Frontal cortex (tissue), 4 donors: Measurements from ENCODE around the gene ADAT2. TPM values are rescaled to one million over a fixed set of nuclear protein-coding genes. Genes with fewer than 3 reads are reported as not detected.
"Not testable (repeated sequence)": the region's sequence is repeated elsewhere in the genome, so short reads cannot be mapped to it uniquely, and the experiment has no call there.

Experiments
- DNase-seq, 2 donors: peaks; one replicate each; pipeline ENCODE4 v3.0.0; 2012; ENCODE audit warnings: low spot score in 2 of 2
- FAIRE-seq: peaks from 2 replicates; lab custom pipeline; 2012; peaks lifted over from hg19 to GRCh38; lab: Jason Lieb, UNC
- total RNA-seq: library from RNA; depleted of rRNA; stranded (reverse); fragments of >200 nt; gene quantifications from one replicate; pipeline ENCODE4 v1.2.3, GENCODE V29; 2014
- donor health status: control.
- donor health status: control.
- donor health status: control.

The ADAT2 gene
- total RNA-seq: 4.5 TPM

- no peak for FAIRE-seq
Measured at GRCh38 chr6:143450453-143451371, at the start of gene ADAT2, which contains the start of gene PEX3. Gene ADAT2 (minus strand): TSS chr6:143450695. CDS start chr6:143450658, 37 bp downstream. Gene PEX3 (plus strand): TSS chr6:143450805. CDS start chr6:143451043, 238 bp downstream.

DNA sequence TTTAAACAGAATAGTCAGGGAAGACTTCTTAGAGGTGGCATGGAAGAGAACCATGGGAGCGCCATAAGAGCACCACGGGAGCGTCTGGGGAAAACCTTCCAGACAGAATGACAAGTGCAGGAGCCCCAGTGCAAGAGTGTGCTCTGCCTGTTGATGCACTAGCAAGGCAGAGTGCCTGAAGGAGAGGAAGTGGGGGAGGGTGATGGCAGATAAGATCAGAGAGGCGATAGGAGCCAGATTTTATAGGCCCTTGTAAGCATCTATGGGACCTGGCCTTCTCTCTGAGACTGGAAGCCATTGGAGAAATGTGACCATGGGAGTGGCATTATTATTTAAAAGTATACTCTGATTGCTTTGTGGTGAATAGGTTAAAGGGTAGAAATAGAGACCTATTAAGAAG, 47.9 kb upstream of the ADAT2 start:
- DNase-seq: no peak
- FAIRE-seq: no peak

More at GRCh38 chr6:143450453-143451371, at the start of gene ADAT2, which contains the start of gene PEX3:
- peak; percentile 70 to 76 for DNase-seq

DNA sequence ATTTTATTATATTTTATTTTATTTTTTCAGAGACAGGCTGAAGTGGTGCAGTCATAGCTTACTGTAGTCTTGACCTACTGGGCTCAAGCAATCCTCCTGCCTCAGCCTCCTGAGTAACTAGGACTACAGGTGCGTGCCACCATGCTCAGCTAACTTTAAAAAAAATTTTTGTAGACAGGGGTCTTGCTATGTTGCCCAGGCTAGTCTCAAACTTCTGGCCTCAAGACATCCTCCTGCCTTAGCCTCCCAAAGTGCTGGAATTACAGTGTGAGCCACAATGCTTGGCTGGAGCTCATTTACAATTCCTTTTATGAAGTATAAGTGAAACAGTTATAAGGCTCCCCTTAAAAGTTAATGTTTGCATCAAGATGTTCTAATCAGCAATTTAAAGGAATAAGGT, 46.5 kb upstream of the ADAT2 start:
- no peak for FAIRE-seq
- DNase-seq: no peak

- no peak for DNase-seq
- FAIRE-seq: no peak
Measured at GRCh38 chr6:143490775-143491174, 40.3 kb upstream of the ADAT2 start.

- FAIRE-seq (no peak), DNase-seq (no peak)
Measured at GRCh38 chr6:143490244-143490643, 39.7 kb upstream of the ADAT2 start.

DNA sequence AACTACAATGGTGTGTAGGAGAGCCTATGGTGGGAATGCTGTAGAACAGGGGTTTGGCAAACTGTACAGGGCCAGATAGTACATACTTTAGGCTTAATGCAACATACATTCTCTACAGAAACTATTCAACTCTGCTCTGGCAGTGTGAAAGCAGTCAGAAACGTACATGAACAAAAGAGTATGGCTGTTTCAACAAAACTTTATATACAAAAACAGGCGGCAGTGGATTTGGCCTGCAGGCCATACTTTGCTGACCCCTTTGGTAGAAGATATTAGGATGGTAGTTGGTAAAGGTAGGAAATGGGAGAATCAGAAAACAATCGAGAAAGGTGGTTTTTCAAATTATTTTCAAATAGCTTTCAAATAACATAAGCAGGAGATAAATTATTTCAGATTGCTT, 36.3 kb upstream of the ADAT2 start:
- FAIRE-seq (no peak), DNase-seq (no peak)

GRCh38 chr6:143485967-143486366, 35.5 kb upstream of the ADAT2 start:
- no peak for DNase-seq
- FAIRE-seq: no peak

DNA sequence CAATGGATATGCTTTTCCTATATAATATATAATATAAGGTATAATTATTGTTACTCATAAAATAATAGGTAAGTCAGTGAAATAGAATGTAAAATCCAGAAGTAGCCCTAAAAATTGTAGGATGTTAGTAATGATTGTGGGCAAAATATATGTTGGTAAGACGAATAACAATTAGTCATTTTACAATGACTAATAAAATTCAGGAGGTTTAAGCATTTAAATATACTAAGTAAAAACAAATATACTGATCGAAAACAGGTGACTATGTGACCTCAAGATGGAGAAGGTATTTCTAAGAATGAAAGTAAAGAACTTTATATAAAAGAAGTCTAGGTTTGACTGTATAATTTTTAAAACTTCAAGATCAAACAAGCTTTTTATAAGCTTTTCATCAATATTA, 32.1 kb upstream of the ADAT2 start:
- FAIRE-seq: no peak
- no peak for DNase-seq

DNA sequence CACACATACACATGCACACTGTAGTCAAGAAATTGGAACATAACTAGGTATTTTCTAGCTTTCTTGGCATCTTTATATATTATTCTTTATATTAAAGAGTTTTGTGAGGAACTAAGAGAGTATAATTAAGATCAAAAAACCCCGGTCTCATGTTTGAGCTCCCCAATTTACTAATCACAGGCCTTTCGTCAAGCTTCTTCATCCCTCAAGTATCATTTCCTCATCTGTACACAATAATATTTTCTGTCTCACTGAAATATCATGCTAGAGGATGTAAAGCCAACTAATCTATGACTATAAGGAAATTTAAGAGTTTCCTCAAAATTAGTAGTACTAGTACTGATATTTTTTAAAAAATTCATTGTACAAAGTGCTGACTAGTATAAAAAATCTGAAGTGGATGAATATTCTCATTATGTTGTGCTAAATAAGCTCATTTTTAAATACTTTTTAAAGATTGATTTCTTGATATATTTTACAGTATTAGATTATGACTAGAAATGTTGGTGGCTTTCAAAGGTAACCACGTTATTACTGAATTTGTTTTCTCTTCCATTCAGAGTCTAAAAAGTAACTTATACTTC, 28.1 kb upstream of the ADAT2 start:
- DNase-seq: no peak
- FAIRE-seq: no peak

- no peak for DNase-seq
- no peak for FAIRE-seq
Measured at GRCh38 chr6:143476545-143476944, 26.1 kb upstream of the ADAT2 start.

DNA sequence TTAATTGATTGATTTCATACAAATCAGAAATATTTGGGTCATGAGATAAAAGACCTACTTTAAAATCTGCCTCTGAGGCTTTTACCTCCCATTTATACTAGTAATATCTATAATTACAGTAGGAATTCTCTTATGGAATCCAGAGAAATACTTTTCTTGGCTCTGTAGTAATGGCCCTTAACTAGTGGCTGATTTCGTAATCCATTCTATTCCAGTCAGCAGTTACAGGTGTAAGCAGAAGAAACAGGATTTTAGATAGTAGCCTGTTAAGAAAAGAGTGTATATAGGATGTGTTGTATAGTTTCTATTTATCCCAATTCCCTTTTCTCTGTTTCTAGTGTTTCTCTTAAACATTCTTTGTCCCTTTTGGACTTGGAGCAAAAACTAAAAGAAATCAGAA, 21.3 kb upstream of the ADAT2 start:
- FAIRE-seq (no peak), DNase-seq (no peak)

GRCh38 chr6:143468823-143469222, 18.3 kb upstream of the ADAT2 start:
- DNase-seq, FAIRE-seq: not testable (repeated sequence)

- DNase-seq (no peak), FAIRE-seq (peak; percentile 53)
Measured at GRCh38 chr6:143468026-143468425, 17.5 kb upstream of the ADAT2 start.

- DNase-seq (no peak), FAIRE-seq (no peak)
Measured at GRCh38 chr6:143465546-143465945, 15.1 kb upstream of the ADAT2 start.

GRCh38 chr6:143457563-143458359, 7.3 kb upstream of the ADAT2 start:
- DNase-seq: no peak
- no peak for FAIRE-seq

- FAIRE-seq (no peak), DNase-seq (no peak)
Measured at GRCh38 chr6:143451531-143451930, 1.0 kb upstream of the ADAT2 start.

GRCh38 chr6:143449714-143450452, 612 bp downstream of the ADAT2 start:
- no peak for FAIRE-seq

DNA sequence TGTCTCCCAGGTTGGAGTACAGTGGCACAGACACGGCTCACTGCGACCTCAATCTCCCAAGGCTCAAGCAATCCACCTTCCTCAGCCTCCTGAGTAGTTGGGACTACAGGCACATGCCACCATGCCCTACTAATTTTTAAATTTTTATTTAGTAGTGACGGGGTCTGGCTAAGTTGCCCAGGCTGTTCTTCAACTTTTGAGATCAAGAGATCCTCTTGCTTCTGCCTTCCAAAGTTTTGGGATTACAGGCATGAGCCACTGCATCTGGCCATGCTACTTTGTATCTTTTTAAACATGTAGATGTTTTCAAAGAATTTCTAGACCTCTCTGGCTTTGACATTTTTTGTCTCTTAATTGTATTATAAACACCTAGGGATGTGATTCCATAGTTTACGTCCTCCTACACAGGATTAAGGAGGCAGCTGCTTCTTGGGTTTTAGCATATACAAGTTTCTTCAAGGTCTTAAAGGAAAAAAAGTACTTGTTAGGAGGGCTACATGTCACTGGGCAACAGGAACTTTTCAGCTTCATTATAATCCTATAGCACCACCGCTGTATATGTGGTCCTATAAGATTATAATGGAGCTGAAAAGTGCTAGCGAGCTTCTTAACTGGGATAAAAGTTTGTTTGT, 1.3 kb downstream of the ADAT2 start:
- DNase-seq (no peak), FAIRE-seq (no peak)

More at GRCh38 chr6:143449714-143450452, 612 bp downstream of the ADAT2 start:
- DNase-seq: no peak

GRCh38 chr6:143447865-143448264, 2.6 kb downstream of the ADAT2 start:
- FAIRE-seq, DNase-seq: not testable (repeated sequence)
